ENCODE measurements around the gene FCHO1. TPM values are rescaled to one million over a fixed set of nuclear protein-coding genes. Genes with fewer than 3 reads are reported as not detected.

Gene FCHO1
- total RNA-seq, 1 donor from 2014 or later = 0.26 TPM

DNA sequence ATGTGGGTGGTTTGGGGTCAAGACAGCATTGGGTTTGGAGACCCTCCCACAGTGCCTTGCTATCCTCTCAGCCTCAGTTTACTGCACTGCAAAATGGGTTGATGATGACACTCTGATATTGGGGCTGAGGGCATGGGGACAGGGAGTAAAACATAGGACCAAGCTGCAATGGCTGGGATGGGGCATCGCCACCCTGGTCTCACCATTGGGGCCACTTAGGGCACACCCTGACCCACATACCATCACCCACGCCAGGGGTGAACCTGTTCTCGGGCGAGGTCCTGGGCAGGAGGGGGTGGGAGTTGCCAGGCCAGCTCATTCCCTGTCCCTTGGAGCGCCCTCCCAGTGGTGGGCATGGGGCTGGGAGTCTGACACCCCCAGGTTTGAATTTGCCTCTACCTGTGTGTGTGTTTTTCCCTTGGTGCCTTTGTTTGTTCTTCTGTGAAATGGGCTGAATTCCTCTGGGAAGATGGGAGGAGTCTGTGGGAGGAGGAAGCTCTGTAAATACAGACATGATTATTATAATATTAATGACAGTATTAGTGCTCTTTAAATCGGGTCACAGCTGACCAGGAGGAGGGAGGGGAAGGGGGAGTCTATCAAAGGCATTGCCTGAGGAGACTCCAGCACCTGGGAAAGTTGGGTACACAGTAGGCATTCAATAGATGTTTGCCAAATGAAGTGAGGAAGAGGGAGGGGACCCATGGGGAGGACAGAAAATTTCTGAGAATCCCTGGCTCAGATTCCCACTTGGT lies 2.2 kb upstream of the FCHO1 start:
- Histone ChIP-seq H3K36me3 (ENCODE audit: control insufficient read depth, insufficient read depth, low read length) (no peaks in the 10 kb centered on the region), H3K27me3 (ENCODE audit: control insufficient read depth, insufficient read depth, low read length) (no peaks in the 10 kb centered on the region), H3K4me3 (ENCODE audit: low read depth, low read length) (no peak overlapping the region)
- FAIRE-seq = no peak
- TF ChIP-seq, protein P1, sequence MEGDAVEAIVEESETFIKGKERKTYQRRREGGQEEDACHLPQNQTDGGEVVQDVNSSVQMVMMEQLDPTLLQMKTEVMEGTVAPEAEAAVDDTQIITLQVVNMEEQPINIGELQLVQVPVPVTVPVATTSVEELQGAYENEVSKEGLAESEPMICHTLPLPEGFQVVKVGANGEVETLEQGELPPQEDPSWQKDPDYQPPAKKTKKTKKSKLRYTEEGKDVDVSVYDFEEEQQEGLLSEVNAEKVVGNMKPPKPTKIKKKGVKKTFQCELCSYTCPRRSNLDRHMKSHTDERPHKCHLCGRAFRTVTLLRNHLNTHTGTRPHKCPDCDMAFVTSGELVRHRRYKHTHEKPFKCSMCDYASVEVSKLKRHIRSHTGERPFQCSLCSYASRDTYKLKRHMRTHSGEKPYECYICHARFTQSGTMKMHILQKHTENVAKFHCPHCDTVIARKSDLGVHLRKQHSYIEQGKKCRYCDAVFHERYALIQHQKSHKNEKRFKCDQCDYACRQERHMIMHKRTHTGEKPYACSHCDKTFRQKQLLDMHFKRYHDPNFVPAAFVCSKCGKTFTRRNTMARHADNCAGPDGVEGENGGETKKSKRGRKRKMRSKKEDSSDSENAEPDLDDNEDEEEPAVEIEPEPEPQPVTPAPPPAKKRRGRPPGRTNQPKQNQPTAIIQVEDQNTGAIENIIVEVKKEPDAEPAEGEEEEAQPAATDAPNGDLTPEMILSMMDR (IDR thresholded peaks at IDR 0.05; ENCODE audit: insufficient read depth, low read length, severe bottlenecking) = no peak
- no peak for DNase-seq (ENCODE audit: low read depth)

DNA sequence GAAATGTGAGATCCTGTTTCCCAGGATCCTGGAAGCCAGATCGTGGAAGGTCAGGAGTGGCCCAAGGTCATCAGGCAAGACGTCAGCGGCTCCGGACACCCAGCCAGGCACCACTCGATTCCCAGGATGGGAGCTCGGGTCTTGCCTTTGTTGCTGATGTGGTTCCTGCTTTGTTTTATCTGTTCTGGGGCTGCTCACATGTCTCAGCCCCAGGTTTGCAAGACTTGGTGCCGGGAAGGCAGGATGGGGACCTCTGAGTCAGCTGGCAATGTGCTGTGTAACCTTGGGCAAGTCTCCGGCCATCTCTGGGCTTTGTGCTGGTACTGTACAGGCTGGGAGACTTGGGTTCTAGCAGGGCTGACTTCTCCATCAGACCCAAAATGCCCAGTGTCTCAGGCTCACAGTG lies 1.4 kb upstream of the FCHO1 start:
- no peak for DNase-seq (ENCODE audit: low read depth)
- TF ChIP-seq, protein P1 (IDR thresholded peaks at IDR 0.05; ENCODE audit: insufficient read depth, low read length, severe bottlenecking) = no peak

DNA sequence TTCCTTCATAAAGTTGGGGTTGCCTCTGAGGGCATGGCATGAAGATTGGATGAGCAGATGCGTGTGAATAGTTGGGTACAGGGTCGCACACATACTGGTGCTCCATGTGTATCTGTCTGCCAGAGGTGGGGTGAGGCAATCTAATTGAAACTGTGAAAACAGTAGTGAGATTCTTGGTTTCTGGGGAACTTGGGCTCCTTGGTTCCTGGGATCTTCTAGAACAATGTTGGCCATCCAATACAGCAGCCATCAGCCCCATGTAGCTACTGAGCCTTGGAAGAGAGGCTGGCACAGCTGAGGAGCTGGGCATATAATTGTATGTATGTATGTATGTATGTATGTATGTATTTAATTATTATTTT lies 616 bp downstream of the FCHO1 start:
- H3K4me3 ChIP-seq (ENCODE audit: low read depth, low read length) = no peak overlapping the region
- FAIRE-seq (no peak), DNase-seq (ENCODE audit: low read depth) (no peak)
- no peaks in the 10 kb centered on the region for H3K27me3 ChIP-seq (ENCODE audit: control insufficient read depth, insufficient read depth, low read length)
- TF ChIP-seq, protein P1 (IDR thresholded peaks at IDR 0.05; ENCODE audit: insufficient read depth, low read length, severe bottlenecking) = no peak
- H3K36me3 ChIP-seq (ENCODE audit: control insufficient read depth, insufficient read depth, low read length) = no peaks in the 10 kb centered on the region

More for the DNA sequence above, 1.4 kb upstream of the FCHO1 start:
- no peaks in the 10 kb centered on the region for H3K36me3 ChIP-seq (ENCODE audit: control insufficient read depth, insufficient read depth, low read length)
- H3K4me3 ChIP-seq (ENCODE audit: low read depth, low read length) = no peak overlapping the region
- peak; percentile 64 for FAIRE-seq
- no peaks in the 10 kb centered on the region for H3K27me3 ChIP-seq (ENCODE audit: control insufficient read depth, insufficient read depth, low read length)

DNA sequence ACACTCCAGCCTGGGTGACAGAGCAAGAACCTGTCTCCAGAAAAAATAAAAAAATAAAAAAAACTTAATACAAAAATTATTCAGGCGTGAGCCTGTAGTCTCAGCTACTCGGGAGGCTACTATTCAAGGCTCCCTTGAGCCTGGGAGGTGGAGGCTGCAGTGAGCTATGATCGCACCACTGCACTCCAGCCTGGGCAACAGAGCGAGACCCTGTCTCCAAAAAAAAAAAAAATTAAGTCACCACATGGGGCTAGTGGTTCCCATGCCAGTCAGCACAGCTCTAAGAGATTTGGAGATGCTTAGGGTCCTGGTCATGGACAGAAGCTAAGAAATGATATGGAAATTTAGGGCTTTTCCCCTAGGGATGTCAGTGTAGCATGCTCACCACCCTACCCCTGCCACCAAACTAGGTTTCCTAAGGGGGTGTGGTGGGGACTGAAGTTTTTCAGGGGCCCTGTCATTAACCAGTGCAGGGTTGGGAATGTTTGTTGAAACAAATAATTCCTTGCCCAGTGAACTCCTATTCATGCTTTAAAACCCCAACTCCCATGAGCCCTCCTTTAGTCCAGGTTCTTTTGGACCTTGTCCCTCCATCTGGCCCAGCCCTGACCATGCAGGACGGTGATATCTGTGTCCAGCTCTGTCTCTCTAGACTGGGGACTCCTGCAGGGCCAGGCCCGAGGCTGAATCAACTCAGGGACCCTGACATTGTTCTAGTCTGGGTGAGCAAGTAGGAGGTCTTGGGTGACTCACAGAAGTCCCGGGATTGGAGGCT lies 1.8 kb downstream of the FCHO1 start:
- DNase-seq (ENCODE audit: low read depth) (no peak), FAIRE-seq (no peak)
- Histone ChIP-seq H3K27me3 (ENCODE audit: control insufficient read depth, insufficient read depth, low read length) (no peaks in the 10 kb centered on the region), H3K36me3 (ENCODE audit: control insufficient read depth, insufficient read depth, low read length) (no peaks in the 10 kb centered on the region), H3K4me3 (ENCODE audit: low read depth, low read length) (no peak overlapping the region)
- TF ChIP-seq, protein P1 (IDR thresholded peaks at IDR 0.05; ENCODE audit: insufficient read depth, low read length, severe bottlenecking) = no peak

DNA sequence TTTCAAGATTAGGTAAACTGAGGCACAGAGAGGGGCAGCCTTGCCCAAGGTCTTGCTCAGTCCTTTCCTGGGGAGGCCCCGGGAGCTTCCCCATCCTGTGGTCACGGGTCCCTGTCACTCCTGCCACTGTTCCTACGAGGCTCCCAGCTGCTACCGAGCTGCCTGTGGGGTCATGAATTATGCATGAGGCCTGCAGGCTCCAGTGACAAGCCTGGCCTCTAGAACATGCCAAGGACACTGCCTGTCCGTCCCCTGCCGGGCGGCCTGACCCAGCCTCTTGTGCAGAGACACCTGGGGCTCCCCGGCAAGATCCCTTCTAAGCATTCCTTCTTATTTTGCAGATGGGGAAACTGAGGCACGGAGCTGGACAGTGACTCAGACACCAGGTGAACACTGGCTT lies 2.7 kb downstream of the FCHO1 start:
- Histone ChIP-seq H3K27me3 (ENCODE audit: control insufficient read depth, insufficient read depth, low read length) (no peaks in the 10 kb centered on the region), H3K36me3 (ENCODE audit: control insufficient read depth, insufficient read depth, low read length) (no peaks in the 10 kb centered on the region), H3K4me3 (ENCODE audit: low read depth, low read length) (no peak overlapping the region)
- DNase-seq (ENCODE audit: low read depth) = no peak
- TF ChIP-seq, protein P1 (IDR thresholded peaks at IDR 0.05; ENCODE audit: insufficient read depth, low read length, severe bottlenecking) = no peak
- FAIRE-seq = no peak

All from bronchial epithelial cell (primary cell).